CD8-positive, alpha-beta memory T cell (primary cell): ENCODE data around the gene PCBP4. TPM values are rescaled to one million over a fixed set of nuclear protein-coding genes. Genes with fewer than 3 reads are reported as not detected.

Experiments
- CTCF ChIA-PET: fragments of 350-600 bp; sonication (Branson Sonifier 250); formaldehyde crosslinking; loops from one replicate; lab custom pipeline; 2021; ENCODE audit warnings: antibody characterized with exemption; lab: Charles Lee
- POLR2A ChIA-PET: fragments of 350-600 bp; sonication (Branson Sonifier 250); formaldehyde crosslinking; loops from one replicate; lab custom pipeline; 2021; ENCODE audit warnings: antibody characterized with exemption; lab: Charles Lee
- DNase-seq, 5 donors: peaks; one replicate each; pipeline versions ENCODE4 v3.0.0 to v3.0.0-alpha.2; 2020 to 2022; ENCODE audit warnings: mixed read lengths in 1 of 5
- H3K27ac ChIP-seq: one replicate; pipeline ENCODE4 v1.7.0; 2013; ENCODE audit warnings: low read depth, mild to moderate bottlenecking, low read length, moderate library complexity
- H3K27me3 ChIP-seq: 2 replicates; pipeline ENCODE4 v1.7.0; 2013; ENCODE audit warnings: low read length, mild to moderate bottlenecking; ENCODE audit not compliant: insufficient read depth, poor library complexity, severe bottlenecking
- H3K36me3 ChIP-seq: 2 replicates; pipeline ENCODE4 v1.7.0; 2013; ENCODE audit warnings: mild to moderate bottlenecking, low read length, moderate library complexity; ENCODE audit not compliant: insufficient read depth
- H3K4me1 ChIP-seq: 2 replicates; pipeline ENCODE4 v1.7.0; 2013; ENCODE audit warnings: mild to moderate bottlenecking, low read length, moderate library complexity; ENCODE audit not compliant: insufficient read depth
- H3K4me3 ChIP-seq: 2 replicates; pipeline ENCODE4 v1.7.0; 2013; ENCODE audit warnings: mild to moderate bottlenecking, low read length
- H3K9me3 ChIP-seq: 2 replicates; pipeline ENCODE4 v1.7.0; 2013; ENCODE audit warnings: mild to moderate bottlenecking, low read length
- H3K27ac Mint-ChIP-seq, 8 donors: one replicate each; pipeline ENCODE4 v1.8.0; 2020 to 2021; ENCODE audit warnings: mixed read lengths in 8 of 8, mild to moderate bottlenecking in 6 of 8, inconsistent platforms in 3 of 8, moderate library complexity in 3 of 8
- H3K27me3 Mint-ChIP-seq, 2 donors: one replicate each; pipeline ENCODE4 v1.8.0; 2020 to 2021; ENCODE audit warnings: mixed read lengths in 2 of 2, mild to moderate bottlenecking in 1 of 2, moderate library complexity in 1 of 2
- H3K36me3 Mint-ChIP-seq, 3 donors: one replicate each; pipeline ENCODE4 v1.8.0; 2020 to 2021; ENCODE audit warnings: mixed read lengths in 3 of 3, inconsistent platforms in 1 of 3, mild to moderate bottlenecking in 1 of 3
- H3K4me1 Mint-ChIP-seq, 3 donors: one replicate each; pipeline ENCODE4 v1.8.0; 2020 to 2021; ENCODE audit warnings: mixed read lengths in 3 of 3, inconsistent platforms in 1 of 3, mild to moderate bottlenecking in 1 of 3
- H3K4me3 Mint-ChIP-seq, 7 donors: one replicate each; pipeline ENCODE4 v1.8.0; 2020 to 2021; ENCODE audit warnings: mixed read lengths in 7 of 7, mild to moderate bottlenecking in 6 of 7, moderate library complexity in 4 of 7, inconsistent platforms in 2 of 7
- H3K9me3 Mint-ChIP-seq, 5 donors: one replicate each; pipeline ENCODE4 v1.8.0; 2020 to 2022; ENCODE audit warnings: mixed read lengths in 5 of 5, mild to moderate bottlenecking in 3 of 5, moderate library complexity in 2 of 5, inconsistent platforms in 1 of 5
- polyA plus RNA-seq: library from polyadenylated mRNA; unstranded; fragments of 300-500 nt; fragmentation: Illumina TruSeq; gene quantifications from one replicate; pipeline ENCODE4 v1.2.3, GENCODE V29; 2021
- total RNA-seq, 2 experiments: library from RNA; stranded (reverse); gene quantifications; one replicate each; pipeline ENCODE4 v1.2.3, GENCODE V29; 2021

PCBP4 gene
- total and polyA plus RNA-seq, 3 experiments from 2014 or later = 9.7 to 12.5 (median 12.5) TPM

- DNase-seq = no peak
- H3K27ac ChIP-seq = no peak overlapping the region
- peaks cover 0 to 1% of the 10 kb centered on the region in 2 donors for H3K27me3 Mint-ChIP-seq
- H3K4me3 ChIP-seq = no peak overlapping the region
- H3K4me1 ChIP-seq = no peaks in the 10 kb centered on the region
- POLR2A ChIA-PET = no interaction called here
- no peak overlapping the region for H3K27ac Mint-ChIP-seq
- no peaks in the 10 kb centered on the region for H3K27me3 ChIP-seq
- no peak overlapping the region for H3K4me3 Mint-ChIP-seq
- no peaks in the 10 kb centered on the region for H3K4me1 Mint-ChIP-seq
- no peaks in the 10 kb centered on the region for H3K9me3 ChIP-seq
- CTCF ChIA-PET = no interaction called here
- H3K9me3 Mint-ChIP-seq = no peaks in the 10 kb centered on the region
- H3K36me3 ChIP-seq = no peaks in the 10 kb centered on the region
- H3K36me3 Mint-ChIP-seq = peaks cover 0 to 15% (median 0%) of the 10 kb centered on the region in 3 donors
Measured at GRCh38 chr3:51928438-51928837, 38.8 kb downstream of the PCBP4 start.

- H3K27ac Mint-ChIP-seq = no peak overlapping the region
- ChIA-PET POLR2A (no interaction called here), CTCF (interaction anchor here (0.7 kb wide), 1 partner anchor 538 kb away, joined by 3 read pairs; no protein-coding TSS in a partner anchor)
- no peak overlapping the region for H3K4me3 Mint-ChIP-seq
- peaks cover 0 to 2% of the 10 kb centered on the region in 2 donors for H3K27me3 Mint-ChIP-seq
- no peaks in the 10 kb centered on the region for H3K36me3 ChIP-seq
- H3K27me3 ChIP-seq = no peaks in the 10 kb centered on the region
- H3K4me3 ChIP-seq = no peak overlapping the region
- no peaks in the 10 kb centered on the region for H3K9me3 ChIP-seq
- H3K4me1 ChIP-seq = no peaks in the 10 kb centered on the region
- H3K9me3 Mint-ChIP-seq = no peaks in the 10 kb centered on the region
- H3K27ac ChIP-seq = no peak overlapping the region
- H3K36me3 Mint-ChIP-seq = peaks cover 0 to 6% (median 0%) of the 10 kb centered on the region in 3 donors
- no peaks in the 10 kb centered on the region for H3K4me1 Mint-ChIP-seq
- DNase-seq = no peak
Measured at GRCh38 chr3:51927061-51927977, 39.9 kb downstream of the PCBP4 start.

- H3K9me3 ChIP-seq = no peaks in the 10 kb centered on the region
- no peaks in the 10 kb centered on the region for H3K27me3 ChIP-seq
- no peaks in the 10 kb centered on the region for H3K9me3 Mint-ChIP-seq
- H3K36me3 Mint-ChIP-seq = no peaks in the 10 kb centered on the region
- H3K4me1 Mint-ChIP-seq = no peaks in the 10 kb centered on the region
- ChIA-PET POLR2A (no interaction called here), CTCF (interaction anchor here (0.6 kb wide), 1 partner anchor 1661 kb away, joined by 3 read pairs; no protein-coding TSS in a partner anchor)
- no peak overlapping the region for H3K4me3 Mint-ChIP-seq
- peaks cover 4 to 14% of the 10 kb centered on the region in 2 donors for H3K27me3 Mint-ChIP-seq
- DNase-seq = no peak
- no peak overlapping the region for H3K4me3 ChIP-seq
- no peaks in the 10 kb centered on the region for H3K4me1 ChIP-seq
- H3K27ac Mint-ChIP-seq = no peak overlapping the region
- H3K36me3 ChIP-seq = no peaks in the 10 kb centered on the region
- no peak overlapping the region for H3K27ac ChIP-seq
Measured at GRCh38 chr3:51921081-51921578, 46.1 kb downstream of the PCBP4 start.

- ChIA-PET POLR2A (no interaction called here), CTCF (no interaction called here)
- Mint-ChIP-seq H3K4me3 (no peak overlapping the region), H3K4me1 (no peaks in the 10 kb centered on the region), H3K27me3 (peaks cover 3 to 20% of the 10 kb centered on the region in 2 donors), H3K36me3 (no peaks in the 10 kb centered on the region), H3K9me3 (no peaks in the 10 kb centered on the region), H3K27ac (no peak overlapping the region)
- Histone ChIP-seq H3K36me3 (no peaks in the 10 kb centered on the region), H3K27me3 (no peaks in the 10 kb centered on the region), H3K4me1 (no peaks in the 10 kb centered on the region), H3K27ac (no peak overlapping the region), H3K4me3 (no peak overlapping the region), H3K9me3 (no peaks in the 10 kb centered on the region)
- DNase-seq = no peak
Measured at GRCh38 chr3:51916418-51916817, 50.8 kb downstream of the PCBP4 start.

- Mint-ChIP-seq H3K4me1 (no peaks in the 10 kb centered on the region), H3K36me3 (peaks cover 0 to 40% (median 2%) of the 10 kb centered on the region in 3 donors), H3K27ac (no peak overlapping the region), H3K9me3 (peaks cover 7 to 33% (median 24%) of the 10 kb centered on the region in 5 donors), H3K27me3 (peaks cover 40 to 51% of the 10 kb centered on the region in 2 donors), H3K4me3 (no peak overlapping the region)
- Histone ChIP-seq H3K36me3 (no peaks in the 10 kb centered on the region), H3K27me3 (no peaks in the 10 kb centered on the region), H3K27ac (no peak overlapping the region), H3K4me1 (no peaks in the 10 kb centered on the region), H3K4me3 (no peak overlapping the region), H3K9me3 (no peaks in the 10 kb centered on the region)
- ChIA-PET CTCF (no interaction called here), POLR2A (no interaction called here)
- no peak for DNase-seq
Measured at GRCh38 chr3:51908026-51908425, 59.2 kb downstream of the PCBP4 start.

Other genes with a start within 250 kb of the PCBP4 start
- gene IQCF6, start 188.2 kb downstream of the PCBP4 start, total RNA-seq = not detected
- not detected for gene IQCF6, start 188.2 kb downstream of the PCBP4 start, polyA plus RNA-seq
- gene IQCF2, start 105.8 kb downstream of the PCBP4 start, total RNA-seq = not detected
- not detected for gene IQCF2, start 105.8 kb downstream of the PCBP4 start, polyA plus RNA-seq
- not detected for gene IQCF5, start 91.9 kb downstream of the PCBP4 start, total RNA-seq
- not detected for gene IQCF5, start 91.9 kb downstream of the PCBP4 start, polyA plus RNA-seq
- not detected for gene IQCF1, start 64.1 kb downstream of the PCBP4 start, total RNA-seq
- gene IQCF1, start 64.1 kb downstream of the PCBP4 start, polyA plus RNA-seq = not detected
- gene RRP9, start 25.6 kb downstream of the PCBP4 start, total RNA-seq = 10 to 100 TPM; 82.7 to 87.0 TPM
- gene RRP9, start 25.6 kb downstream of the PCBP4 start, polyA plus RNA-seq = 25.3 TPM
- 10 to 100 TPM in 1 of 2 experiments, 1 to 10 TPM in 1; 9.5 to 11.5 TPM for gene PARP3, start 25.1 kb downstream of the PCBP4 start, total RNA-seq
- 5.9 TPM for gene PARP3, start 25.1 kb downstream of the PCBP4 start, polyA plus RNA-seq
- gene GPR62, start 12.1 kb downstream of the PCBP4 start, total RNA-seq = not detected
- gene GPR62, start 12.1 kb downstream of the PCBP4 start, polyA plus RNA-seq = not detected
- 10 to 100 TPM; 56.1 to 56.7 TPM for gene ABHD14B, start 6.6 kb upstream of the PCBP4 start, total RNA-seq
- gene ABHD14B, start 6.6 kb upstream of the PCBP4 start, polyA plus RNA-seq = 97.2 TPM
- gene ABHD14A, start 7.6 kb upstream of the PCBP4 start, total RNA-seq = 10 to 100 TPM; 14.4 to 16.0 TPM
- 117 TPM for gene ABHD14A, start 7.6 kb upstream of the PCBP4 start, polyA plus RNA-seq
- 10 to 100 TPM; 46.1 to 49.0 TPM for gene ACY1, start 16.1 kb upstream of the PCBP4 start, total RNA-seq
- 13.8 TPM for gene ACY1, start 16.1 kb upstream of the PCBP4 start, polyA plus RNA-seq
- 1,000 to 10,000 TPM; 1,367 to 1,382 TPM for gene RPL29, start 28.4 kb upstream of the PCBP4 start, total RNA-seq
- 1,261 TPM for gene RPL29, start 28.4 kb upstream of the PCBP4 start, polyA plus RNA-seq
- gene DUSP7, start 89.1 kb upstream of the PCBP4 start, total RNA-seq = 10 to 100 TPM; 26.3 to 27.2 TPM
- gene DUSP7, start 89.1 kb upstream of the PCBP4 start, polyA plus RNA-seq = 7.2 TPM
- gene POC1A, start 187.0 kb upstream of the PCBP4 start, total RNA-seq = 10 to 100 TPM; 22.6 to 22.7 TPM
- gene POC1A, start 187.0 kb upstream of the PCBP4 start, polyA plus RNA-seq = 1.5 TPM
- gene ALAS1, start 230.7 kb upstream of the PCBP4 start, total RNA-seq = 10 to 100 TPM; 72.2 to 73.0 TPM
- 32.9 TPM for gene ALAS1, start 230.7 kb upstream of the PCBP4 start, polyA plus RNA-seq